HG03097 (cell line): ENCODE data around the gene COPB1.

Source experiments
- ATAC-seq: cut with Tn5 transposase; IDR thresholded peaks from one replicate; pipeline ENCODE4 v1.9.1; 2021; ENCODE audit not compliant: unreplicated experiment, low FRiP score

The COPB1 gene

DNA sequence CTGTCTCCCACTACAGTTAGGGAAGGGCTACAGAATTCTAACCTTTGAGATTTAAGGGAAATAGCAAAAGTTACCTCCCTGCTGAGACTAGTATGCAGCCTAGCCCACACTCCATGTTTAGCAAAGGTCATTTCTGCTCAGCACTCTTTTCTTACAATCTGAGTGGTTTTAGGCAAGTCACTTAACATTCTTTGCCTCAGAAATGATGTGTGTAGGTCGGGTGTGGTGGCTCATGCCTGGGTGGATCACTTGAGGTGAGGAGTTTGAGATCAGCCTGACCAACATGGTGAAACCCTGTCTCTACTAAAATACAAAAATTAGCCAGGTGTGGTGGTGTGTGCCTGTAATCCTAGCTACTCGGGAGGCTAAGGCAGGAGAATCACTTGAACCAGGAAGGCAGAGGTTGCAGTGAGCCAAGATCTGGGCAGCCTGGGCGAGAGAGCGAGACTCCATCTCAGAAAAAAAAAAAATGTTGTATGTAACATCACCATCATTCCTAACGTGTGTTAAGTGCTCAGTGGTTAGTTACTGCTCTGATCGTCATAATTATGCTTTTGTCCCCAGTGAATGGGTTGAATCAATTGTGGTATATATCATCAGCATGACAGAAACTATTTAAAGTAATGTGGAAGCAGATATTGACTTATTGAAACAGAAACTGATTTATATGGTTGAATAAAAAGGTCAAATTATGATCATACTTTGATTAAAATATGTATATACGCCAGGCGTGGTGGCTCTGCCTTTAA is 55.0 kb downstream of the COPB1 start:
- ATAC-seq = no peak

DNA sequence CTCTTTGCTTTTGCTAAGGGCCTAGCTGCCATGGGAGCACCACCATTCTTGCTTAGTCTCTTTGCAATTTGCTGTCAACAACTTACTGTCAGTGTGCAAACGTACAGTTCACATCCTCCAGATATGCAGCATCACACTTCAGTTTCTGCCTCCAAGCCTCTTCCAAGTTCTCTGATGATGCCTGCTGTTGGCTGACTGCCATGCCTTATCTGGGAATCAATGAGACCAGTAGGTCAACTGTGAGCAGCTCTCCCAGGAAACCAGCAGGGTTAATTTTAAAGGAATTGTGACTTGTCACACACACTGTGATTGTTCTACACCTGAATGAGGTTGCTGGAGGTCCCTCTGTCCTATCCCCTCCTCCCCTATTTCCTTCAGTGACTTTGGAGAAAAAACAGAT is 56.0 kb downstream of the COPB1 start:
- ATAC-seq = no peak

DNA sequence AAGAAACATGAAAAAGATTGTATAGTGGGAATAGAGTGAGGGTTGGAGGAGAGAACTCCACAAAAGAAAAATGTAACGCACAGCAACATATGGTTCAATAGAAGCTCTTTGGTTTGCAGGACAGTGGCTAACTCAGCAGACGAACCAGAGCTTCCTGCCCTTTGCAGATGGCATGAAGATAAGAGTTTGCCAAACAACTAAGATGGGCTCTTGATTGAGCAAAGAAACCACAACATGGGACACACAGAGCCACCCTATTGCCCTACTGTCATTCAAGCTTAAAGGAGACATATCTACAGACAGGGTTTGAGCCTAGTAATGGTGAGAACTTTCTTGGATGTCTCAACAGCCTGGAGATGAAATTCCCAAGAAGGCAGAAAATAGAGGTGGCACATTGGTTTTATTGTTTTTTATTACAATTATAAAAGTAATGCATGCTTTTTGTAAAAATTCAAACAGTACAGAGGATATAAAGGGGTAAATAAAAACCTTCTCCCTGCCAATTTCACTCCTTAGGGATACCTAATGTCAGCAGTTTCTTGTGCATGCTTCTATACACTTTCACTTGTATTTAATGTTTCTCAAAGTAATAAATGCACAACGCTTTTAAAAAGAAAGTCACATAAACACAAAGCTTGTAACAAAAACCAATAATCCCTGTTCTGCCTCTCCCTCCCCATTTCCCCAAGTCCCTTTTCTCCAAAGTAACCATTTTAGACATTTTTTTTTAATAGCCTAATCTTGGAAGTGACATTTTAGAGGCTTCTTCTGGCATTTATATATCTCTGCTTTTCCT is 63.7 kb downstream of the COPB1 start:
- ATAC-seq = no peak

DNA sequence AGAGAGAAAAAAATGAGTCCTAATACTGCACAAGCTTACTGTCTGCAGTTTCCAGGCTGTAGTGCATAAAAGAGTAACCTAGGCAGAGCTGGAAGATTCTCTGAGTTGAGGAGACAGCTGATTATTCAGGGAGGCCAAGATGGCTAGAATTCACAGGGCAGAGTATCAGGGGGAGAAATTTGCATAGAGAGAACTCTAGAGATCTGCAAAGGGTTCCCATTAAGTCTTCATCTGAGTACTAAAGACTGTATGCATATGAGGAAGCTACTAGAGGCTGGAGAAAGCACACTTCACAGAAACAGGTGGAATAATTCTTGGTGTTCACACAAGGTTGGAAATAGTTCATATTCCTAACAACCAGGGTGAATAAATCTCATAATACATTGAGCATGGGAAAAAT is 74.0 kb downstream of the COPB1 start:
- ATAC-seq = no peak

DNA sequence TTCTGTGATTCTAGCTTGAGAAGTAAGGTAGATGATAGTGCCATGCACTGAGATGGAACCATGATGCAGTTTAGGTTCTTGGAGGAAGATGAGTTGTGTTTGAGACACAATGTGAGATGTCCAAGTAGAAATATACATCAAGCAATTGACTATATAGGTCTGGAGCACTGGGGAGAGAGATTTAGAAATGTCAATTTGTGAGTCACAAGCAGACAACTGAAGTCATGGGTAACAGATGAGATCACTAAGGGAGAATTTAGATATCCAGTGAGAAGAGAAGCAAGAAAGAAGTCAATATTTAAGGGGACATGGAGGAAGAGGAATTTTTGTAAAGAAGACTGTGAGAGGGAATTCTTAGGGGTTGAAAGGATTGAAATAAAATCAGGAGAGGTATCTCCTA is 75.5 kb downstream of the COPB1 start:
- no peak for ATAC-seq

DNA sequence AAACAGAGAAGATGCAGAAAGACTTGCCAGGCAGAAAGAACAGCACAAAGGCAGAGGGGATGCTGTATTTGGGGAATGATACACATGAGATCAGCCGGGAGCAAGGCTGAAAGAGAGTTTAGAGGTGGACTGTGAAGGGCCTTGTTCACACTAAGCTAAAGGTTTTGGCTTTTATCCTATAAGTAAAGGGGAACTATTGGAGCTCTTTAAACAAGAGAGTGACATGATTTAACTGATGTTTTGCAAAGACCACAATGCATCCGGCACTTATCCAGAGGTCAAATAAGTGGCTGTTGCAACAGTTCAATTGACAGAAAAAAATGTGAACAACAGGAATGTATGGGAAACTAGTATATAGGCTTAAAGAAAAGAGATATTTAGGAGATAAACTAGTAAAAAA is 76.0 kb downstream of the COPB1 start:
- ATAC-seq = no peak

DNA sequence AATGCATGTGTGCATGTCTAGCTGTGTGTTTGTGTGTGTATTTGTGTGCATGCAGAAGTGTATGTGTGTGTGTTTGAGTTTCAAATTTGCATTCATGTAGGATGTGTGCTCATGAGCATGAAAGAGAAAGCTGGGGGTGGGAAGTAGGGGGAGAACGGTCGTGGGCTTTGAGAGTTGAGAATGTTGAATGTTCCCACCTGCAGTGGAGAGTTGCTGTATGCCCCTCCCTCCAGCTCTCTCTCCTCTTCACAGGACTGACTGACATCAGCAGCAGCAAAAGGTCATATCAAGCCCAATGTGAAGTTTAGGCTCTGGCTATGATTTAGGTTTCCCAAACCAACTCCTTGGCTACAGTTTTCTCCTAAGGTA is 76.8 kb downstream of the COPB1 start:
- ATAC-seq = no peak

DNA sequence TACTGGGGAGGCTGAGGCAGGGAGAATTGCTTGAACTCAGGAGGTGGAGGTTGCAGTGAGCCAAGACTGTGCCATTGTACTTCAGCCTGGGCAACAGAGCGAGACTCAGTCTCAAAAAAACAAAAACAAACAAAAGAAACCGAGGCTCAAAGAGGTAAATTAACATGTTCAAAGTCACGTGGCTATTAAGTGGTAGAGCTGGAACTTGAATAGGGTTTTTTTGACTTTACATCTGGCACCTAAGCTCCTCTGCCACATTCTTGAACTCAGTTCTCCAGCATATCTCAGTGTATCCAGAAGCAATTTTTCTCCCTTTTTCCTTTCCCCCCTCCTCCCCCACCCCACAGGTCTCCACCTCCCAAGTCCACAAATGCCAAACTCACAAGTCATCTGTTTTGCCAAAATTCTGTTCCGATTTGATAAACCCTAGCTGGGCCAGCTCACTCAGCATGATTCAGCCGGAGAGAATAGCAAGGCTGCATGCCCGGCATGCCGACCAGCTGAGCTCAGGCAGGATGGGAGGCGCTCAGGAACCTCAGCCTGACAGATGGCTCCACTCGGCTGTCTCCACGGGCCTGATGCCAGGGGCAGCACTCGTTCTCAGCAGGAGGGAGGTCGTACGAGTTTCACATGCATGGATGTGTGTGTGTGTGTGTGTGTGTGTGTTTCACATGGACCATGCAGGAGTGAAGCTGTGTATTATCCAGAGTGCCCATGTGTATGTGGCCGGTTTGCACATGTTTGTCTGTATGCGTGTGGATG is 77.4 kb downstream of the COPB1 start:
- no peak for ATAC-seq

DNA sequence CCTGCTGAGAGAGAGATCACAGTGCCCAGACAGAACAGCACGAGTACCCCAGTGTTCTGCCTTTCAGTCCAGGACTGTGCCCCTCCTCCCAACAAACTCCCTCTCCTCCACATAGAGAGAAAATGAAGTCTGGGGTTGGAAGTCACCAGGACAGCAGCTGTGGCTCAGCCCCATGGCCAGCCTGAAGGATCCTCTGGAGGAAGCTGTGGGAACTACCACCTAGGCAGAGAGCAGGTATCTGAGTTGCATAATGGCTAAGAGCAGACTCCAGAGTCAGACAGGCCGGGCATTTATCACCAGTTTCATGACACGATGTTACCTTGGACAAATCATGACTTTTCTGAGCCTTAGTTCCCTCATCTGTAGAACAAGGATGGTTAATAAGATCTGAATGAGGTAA is 79.4 kb downstream of the COPB1 start:
- ATAC-seq = no peak

DNA sequence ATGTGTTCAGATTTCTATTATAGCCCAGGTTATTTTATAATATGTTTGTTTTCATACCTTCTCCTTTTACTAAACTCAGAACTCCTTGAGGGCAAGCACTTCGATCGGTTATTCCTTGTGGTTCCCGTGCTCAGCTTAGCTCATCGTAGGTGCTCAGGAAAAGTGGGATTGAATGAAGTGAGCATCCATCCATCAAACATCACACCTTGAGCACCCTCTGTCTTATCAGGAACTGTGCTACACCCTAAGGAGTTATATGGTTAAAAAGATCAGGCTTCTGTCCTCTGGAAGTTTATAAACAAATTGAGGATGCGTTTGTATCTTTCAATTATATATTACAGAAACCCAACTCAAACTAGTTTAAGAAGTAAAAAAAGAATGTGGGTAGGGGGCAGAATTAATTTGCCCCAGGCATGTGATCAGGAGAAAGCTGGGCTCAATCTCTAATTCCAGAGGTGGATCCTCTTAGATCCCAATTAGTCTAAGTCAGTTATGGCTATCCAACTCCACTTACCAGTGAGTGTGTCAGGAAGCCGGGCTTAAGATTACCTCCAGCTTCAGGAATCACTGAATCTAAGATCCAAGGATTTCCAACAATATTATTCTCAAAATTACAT is 80.7 kb downstream of the COPB1 start:
- ATAC-seq = no peak

DNA sequence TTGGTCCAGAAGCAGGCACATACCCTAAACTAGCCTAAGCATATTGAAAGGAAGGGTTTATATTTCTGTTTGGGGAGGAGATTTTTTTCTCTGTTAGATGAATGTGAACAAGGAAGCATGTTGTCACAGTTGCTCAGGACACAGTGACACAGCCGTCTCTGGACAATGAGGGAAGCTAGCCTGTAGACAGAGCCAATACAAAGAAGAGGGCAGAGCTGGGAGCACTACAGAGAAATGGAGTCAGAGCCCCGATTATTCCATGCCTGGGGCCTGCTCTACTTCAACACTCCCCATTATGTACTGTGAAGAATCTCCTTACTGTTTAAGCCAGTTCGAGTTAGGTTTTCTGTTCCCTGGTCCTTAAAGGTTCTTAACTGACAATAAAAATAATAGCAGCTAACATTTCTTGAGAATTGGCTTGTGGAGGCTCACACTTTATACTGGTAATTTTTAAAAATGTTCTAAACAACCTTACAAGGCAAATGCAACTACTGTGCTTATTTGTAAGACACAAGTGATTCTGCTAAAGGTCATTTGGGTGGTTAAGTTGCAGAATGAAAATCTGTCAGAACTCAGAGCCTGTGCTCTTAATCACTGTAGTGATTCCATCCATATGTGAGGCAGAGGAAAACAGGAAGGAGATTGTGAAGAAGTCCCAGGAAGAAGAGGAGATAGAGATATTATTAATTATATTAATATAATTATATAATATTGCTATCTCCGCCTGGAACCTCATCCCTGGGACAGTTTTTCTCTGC is 81.8 kb downstream of the COPB1 start:
- no peak for ATAC-seq

DNA sequence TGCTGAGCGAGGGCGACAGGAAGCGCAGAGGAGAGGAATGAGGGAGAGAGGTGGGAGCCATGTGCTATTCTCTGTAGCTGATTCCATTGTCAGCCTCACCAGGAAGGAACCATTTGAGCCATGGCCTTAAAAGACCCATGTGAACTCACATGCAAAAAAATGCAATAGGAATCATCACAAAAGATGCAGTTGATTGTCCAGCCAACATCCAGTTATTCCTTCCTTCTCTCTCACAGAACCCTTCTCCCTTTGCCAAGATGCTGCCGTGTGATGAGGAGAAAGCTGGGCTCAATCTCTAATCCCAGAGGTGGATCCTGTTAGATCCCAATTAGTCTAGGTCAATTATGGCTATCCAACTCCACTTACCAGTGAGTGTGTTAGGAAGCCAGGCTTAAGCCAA is 82.4 kb downstream of the COPB1 start:
- no peak for ATAC-seq

DNA sequence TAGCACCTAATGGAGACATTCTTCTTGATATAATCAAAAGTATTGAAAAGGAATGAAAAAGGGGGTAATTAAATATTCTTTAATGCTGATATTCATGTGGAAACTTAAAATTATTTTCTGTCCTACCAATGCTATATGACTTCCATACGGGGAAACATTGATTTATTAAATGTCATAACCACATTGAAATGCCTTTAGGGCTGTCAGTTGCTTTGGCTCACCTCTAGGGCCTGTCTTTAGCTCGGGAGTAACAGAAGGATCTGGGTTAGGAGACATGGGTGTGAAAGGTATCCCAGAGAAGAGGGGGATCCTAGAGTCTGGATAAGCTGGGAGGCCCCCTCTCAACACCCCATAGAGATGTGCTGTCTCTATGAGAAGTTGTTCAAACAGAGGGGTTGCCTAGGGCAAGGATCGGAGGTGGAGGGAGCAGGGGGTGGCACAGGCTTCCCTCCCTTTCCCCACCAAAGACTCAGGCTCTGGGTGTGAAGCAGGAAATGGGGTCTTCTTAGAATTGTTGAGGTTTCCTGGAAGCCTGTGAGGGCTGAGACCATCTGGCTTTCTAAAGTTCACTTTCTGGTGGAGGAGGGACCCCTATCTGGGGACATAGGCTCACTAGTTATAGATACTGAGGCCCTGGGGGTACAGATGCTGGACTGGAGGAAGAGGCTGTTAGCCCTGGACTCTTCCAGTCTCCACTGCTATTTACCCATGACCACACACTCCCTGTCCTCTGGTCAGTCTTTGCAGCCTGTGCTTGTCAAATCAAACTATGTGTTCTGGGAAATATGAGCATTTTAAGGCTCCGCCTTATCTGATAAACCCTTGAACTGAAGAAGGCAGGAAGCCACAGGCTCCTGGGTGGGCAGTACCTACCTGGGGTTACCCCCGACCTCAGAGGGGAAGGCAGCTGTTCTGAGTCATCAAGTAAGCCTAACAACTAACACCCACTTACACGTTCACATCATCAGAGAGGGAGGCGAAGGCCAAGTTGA is 84.8 kb downstream of the COPB1 start:
- ATAC-seq = peak; percentile 72

DNA sequence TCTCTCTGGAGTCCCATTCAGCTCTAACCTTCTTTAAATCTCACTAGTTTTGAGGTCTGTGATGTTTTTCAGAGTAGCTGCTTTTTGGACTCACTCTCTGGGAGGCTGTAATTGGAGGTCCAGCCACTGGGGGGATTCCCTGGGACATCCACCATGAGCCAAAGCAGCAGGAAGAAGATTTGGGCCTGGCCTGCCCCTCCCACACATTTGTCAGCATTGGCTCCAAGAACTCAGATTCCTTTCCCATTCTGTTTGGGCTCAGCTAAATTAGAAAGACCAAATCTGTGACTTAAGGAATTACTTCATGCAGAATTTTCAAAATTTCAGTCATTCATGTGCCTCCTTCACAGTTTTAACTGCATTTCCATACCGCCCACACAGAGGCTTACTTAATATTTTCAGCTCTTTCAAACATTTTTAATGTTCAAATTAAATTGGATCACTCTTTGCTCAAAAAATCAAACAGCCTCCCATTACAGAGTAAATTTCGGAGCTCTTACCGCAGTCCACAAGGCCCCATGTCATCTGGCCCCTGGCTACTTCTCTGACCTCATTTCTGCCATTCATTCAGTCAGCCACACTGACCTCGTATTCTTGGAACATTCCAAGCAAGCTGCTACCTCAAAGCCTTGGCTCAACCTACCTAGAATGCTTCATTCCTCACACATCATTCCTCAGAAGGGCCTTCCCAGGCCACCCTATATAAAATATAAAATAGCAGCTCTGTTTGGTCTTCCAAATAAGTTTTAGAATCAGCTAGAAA is 86.1 kb downstream of the COPB1 start:
- ATAC-seq = no peak

DNA sequence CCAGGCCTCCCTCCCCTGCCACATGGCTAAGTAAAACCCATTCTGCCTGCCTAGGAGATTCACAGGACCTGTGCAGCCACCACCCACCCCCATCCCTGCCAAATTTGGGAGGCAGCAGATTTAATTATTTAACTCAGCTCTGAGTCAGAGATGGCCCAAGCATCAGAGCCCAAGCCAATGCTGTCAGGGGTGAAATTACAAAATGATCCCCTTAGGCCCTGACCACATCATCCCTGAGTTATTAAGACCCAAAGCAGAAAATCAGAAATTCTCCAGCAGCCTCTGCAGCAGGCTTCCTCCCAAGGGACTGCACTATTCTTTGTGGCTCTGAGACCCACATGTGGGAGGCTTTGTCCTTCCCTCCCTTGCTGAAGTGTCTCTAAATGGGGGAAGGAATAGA is 87.8 kb downstream of the COPB1 start:
- no peak for ATAC-seq

DNA sequence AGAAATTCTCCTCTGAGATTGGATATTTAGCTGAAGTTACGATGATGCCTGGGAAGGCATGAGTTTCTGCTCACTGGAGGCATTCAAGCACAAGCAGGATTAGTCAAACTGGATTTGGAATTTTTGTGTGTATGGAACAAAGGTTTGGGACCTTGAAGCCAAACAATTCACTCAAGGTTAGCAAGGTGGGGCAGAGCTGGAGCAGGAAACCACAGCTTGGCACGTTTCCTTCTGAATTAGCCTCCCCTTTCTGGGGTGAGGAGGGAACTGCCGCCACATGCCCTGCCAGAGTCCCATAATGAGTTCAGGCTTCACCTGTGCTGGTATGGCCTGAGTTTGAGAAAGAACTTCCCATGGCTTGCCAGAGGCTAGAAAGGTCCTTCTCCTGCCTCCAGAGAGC is 89.7 kb downstream of the COPB1 start:
- ATAC-seq = no peak

DNA sequence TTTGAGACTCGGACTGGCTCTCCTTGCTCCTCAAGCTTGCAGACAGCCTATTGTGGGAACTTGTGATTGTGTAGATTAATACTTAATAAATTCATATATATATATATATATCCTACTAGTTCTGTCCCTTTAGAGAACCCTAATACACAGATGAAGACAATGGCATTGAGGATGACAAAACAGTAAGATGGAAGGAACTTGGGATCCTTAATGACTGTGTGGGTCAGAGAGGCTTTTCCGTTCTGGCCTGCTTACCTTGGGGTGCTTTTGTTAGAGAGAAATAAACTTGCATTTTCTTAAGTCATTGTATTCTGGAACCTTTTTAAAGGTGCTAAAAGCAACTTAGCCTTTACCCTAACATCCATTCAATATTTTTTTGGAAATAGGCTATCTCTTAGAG is 91.0 kb downstream of the COPB1 start:
- ATAC-seq = no peak
